Superior temporal gyrus (tissue), 1 donor: ENCODE results near the gene PTPN7.
"Not testable (repeated sequence)": the region's sequence is repeated elsewhere in the genome, so short reads cannot be mapped to it uniquely, and the experiment has no call there.

Source experiments
- DNase-seq: peaks from one replicate; pipeline ENCODE4 v3.0.0-alpha.2; 2016; ENCODE audit errors: extremely low spot score

The PTPN7 gene

GRCh38 chr1:202130816-202131522 lies 29.4 kb downstream of the PTPN7 start:
- DNase-seq: peak; percentile 92

- peak; percentile 94 for DNase-seq
Measured at GRCh38 chr1:202130297-202130721, 30.1 kb downstream of the PTPN7 start.

- DNase-seq: peak; percentile 77
Measured at GRCh38 chr1:202129453-202130296, 30.7 kb downstream of the PTPN7 start.

- no peak for DNase-seq
Measured at GRCh38 chr1:202127836-202128622, 32.4 kb downstream of the PTPN7 start.

GRCh38 chr1:202127061-202127460 lies 33.3 kb downstream of the PTPN7 start:
- no peak for DNase-seq

- peak; percentile 80 for DNase-seq
Measured at GRCh38 chr1:202126426-202126825, 34.0 kb downstream of the PTPN7 start.

- no peak for DNase-seq
Measured at GRCh38 chr1:202125611-202126010, 34.8 kb downstream of the PTPN7 start.

GRCh38 chr1:202124142-202124541 lies 36.3 kb downstream of the PTPN7 start:
- DNase-seq: peak; percentile 61

- DNase-seq: peak; percentile 57
Measured at GRCh38 chr1:202123336-202123813, 37.0 kb downstream of the PTPN7 start.

GRCh38 chr1:202122639-202123335 lies 37.6 kb downstream of the PTPN7 start, which contains the start of gene GPR37L1:
Gene GPR37L1, plus strand, starts transcription at chr1:202122917. Its CDS starts 47 bp downstream, at chr1:202122964.
- DNase-seq: peak; percentile 90

- no peak for DNase-seq
Measured at GRCh38 chr1:202121006-202121405, 39.4 kb downstream of the PTPN7 start.

GRCh38 chr1:202117898-202118371 lies 42.5 kb downstream of the PTPN7 start:
- no peak for DNase-seq

- no peak for DNase-seq
Measured at GRCh38 chr1:202116287-202116686, 44.1 kb downstream of the PTPN7 start.

GRCh38 chr1:202113690-202114300 lies 46.6 kb downstream of the PTPN7 start:
- no peak for DNase-seq

GRCh38 chr1:202112859-202113689 lies 47.3 kb downstream of the PTPN7 start:
- no peak for DNase-seq

GRCh38 chr1:202111589-202111988 lies 48.8 kb downstream of the PTPN7 start:
- not testable (repeated sequence) for DNase-seq

- DNase-seq: no peak
Measured at GRCh38 chr1:202110977-202111376, 49.4 kb downstream of the PTPN7 start.

- no peak for DNase-seq
Measured at GRCh38 chr1:202107801-202108731, 52.3 kb downstream of the PTPN7 start.

GRCh38 chr1:202107321-202107761 lies 53.1 kb downstream of the PTPN7 start:
- DNase-seq: no peak
